GM12873 (cell line): ENCODE data around the gene RNF180.

Experiments
- CTCF ChIP-seq: IDR thresholded peaks from 2 replicates; pipeline ENCODE4 v1.5.1; 2012; ENCODE audit warnings: low read depth, mild to moderate bottlenecking, moderate library complexity, low read length, control low read depth; ENCODE audit not compliant: insufficient read depth; ENCODE audit errors: missing control alignments

Gene RNF180

GRCh38 chr5:64165500-64166200 is at the start of gene RNF180:
TSS of gene RNF180 (plus strand) at chr5:64165843. CDS start at chr5:64200808, 34,965 bp downstream.
- TF ChIP-seq CTCF: no peak

GRCh38 chr5:64125521-64125920 is 40.1 kb upstream of the RNF180 start:
- TF ChIP-seq CTCF: no peak

- no peak for TF ChIP-seq CTCF
These were observed 39.4 kb upstream of the RNF180 start for GRCh38 chr5:64126202-64126741.

GRCh38 chr5:64140018-64140417 is 25.6 kb upstream of the RNF180 start:
- TF ChIP-seq CTCF: no peak

- TF ChIP-seq CTCF: no peak
These were observed 21.0 kb upstream of the RNF180 start for GRCh38 chr5:64144425-64145215.

GRCh38 chr5:64145216-64145895 is 20.3 kb upstream of the RNF180 start:
- no peak for TF ChIP-seq CTCF

- TF ChIP-seq CTCF: no peak
These were observed 18.3 kb upstream of the RNF180 start for GRCh38 chr5:64147379-64147778.
